Fibroblast of skin of left quadriceps (primary cell): ENCODE data around the gene PLOD2.

Source experiments
- DNase-seq, 2 experiments: peaks; one replicate each; pipeline ENCODE4 v3.0.0-alpha.2; 2013; ENCODE audit warnings: low read depth in 2 of 2

Gene PLOD2

DNA sequence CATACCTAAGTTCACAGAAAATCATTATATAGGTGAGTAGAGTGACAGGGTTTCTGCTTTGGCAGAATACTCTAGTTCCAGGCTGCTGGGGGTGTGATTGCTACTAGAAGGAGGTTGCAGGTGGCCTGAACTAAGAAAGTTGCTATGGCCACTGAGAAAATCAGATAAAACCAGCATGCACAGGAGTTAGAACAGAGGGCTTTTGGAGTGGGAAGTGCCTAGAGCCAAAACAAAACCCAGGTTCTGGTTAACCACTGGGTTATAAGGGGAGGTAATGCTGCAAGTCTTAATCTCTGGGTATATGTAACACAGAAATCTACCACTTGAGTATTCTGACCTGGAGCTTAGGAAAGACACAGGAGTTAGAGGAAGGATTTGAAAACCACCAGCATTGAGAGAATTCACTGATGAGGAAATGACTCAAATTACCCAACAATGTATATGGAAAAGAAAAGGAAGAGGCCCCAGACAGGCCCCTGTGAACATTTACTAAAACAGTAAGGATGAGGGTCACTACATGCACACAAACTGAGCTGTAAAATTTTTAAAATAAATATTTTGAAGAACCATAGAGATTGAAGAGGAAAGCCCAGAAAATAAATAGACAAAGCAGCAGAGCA lies 60.0 kb downstream of the PLOD2 start:
- DNase-seq, result no peak

DNA sequence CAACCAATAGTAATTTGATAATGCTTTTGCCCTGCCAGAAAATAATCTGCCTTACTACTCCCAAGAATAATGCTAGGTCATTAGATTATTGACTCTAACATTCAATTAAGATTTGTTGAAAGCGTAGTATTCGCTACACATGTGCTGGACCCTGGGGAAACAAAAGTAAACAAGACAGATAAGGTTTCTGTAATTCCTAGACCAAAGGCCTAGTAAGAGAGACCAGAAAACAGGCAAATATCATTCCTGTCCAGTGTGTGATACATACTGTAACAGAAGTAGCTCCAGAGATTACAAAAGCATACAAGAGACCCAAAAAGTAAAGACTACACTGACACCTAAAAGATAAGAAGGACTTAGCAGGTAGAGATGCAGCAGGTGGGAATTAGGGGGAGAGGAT lies 60.8 kb downstream of the PLOD2 start:
- no peak for DNase-seq

- no peak for DNase-seq
These were observed 61.7 kb downstream of the PLOD2 start for GRCh38 chr3:146099316-146099715.

DNA sequence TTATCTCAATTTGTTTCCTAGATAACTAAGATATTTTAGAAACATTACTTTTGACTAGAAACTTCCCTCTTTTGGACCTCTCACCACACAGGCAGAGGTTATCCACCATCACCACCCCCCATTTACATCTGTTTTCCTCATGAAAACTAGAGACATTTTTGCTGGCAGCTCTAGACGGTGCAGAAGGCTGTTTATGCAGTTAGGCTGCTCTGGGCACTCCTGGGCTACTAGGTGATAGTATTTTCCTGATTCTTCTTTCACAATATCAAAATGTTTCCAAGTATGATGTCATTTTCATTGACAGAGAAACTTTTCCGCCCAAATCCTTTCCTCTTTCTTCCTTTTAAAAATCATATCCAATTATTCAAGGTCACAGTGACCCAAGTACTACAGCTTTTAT lies 67.1 kb downstream of the PLOD2 start:
- DNase-seq, result no peak

DNA sequence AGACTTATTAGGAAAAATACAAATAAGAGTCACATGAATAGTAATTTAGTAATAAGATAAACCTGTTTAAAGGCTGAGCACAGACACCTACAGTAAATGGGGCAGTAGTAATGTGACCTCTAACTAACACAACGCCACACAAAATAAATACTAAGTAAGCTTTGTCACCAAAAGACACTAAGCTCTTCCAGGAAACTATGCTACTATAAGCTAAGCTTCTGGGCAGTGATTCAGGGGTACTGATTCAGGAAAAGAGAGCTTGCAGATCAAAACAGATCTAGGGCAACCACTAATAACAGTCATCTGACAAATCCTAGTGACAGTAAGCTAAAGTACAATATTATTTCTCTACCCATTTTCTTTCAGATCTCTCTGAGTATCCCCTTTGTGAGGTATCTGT lies 68.8 kb downstream of the PLOD2 start:
- no peak for DNase-seq

- no peak for DNase-seq
These were observed 69.6 kb downstream of the PLOD2 start for GRCh38 chr3:146091397-146091796.

DNA sequence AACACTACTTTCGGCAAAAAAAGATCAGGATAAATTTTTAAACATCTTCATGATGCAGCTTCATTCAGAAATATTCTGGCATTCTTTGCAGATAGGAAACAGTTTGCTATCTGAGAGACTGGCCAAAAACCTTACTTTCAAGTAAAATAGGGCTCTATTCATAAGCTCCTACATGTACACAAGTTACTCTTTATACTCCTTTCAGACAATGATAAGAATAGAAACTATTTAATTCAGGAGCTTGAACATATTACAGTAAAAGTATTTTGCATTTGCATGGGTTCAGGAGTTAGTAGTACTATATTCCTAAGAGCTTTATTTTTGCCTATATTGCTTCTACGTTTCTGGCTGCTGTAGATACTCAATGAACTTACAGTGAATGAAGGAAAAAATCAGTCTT lies 70.5 kb downstream of the PLOD2 start:
- no peak for DNase-seq

DNA sequence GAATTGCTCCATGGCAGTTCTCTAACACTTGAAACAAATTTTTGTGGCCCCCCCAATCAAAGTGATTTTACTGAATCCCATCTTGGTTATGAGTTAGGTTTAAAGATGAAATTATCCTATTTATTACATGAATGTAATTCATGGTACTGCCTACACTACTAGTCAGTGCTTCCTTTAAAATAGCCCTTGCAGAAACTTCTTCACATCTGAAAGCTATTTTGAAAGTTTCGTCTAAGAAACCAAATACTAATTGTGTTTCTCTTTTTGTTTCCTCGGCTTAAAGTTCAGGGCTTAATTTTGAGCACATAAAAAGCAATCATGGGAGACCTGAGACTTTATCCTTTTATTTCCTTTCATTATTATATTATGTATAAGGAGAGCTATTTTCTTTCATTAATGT lies 72.1 kb downstream of the PLOD2 start:
- no peak for DNase-seq

GRCh38 chr3:146087116-146087515 lies 73.9 kb downstream of the PLOD2 start:
- DNase-seq, result no peak

DNA sequence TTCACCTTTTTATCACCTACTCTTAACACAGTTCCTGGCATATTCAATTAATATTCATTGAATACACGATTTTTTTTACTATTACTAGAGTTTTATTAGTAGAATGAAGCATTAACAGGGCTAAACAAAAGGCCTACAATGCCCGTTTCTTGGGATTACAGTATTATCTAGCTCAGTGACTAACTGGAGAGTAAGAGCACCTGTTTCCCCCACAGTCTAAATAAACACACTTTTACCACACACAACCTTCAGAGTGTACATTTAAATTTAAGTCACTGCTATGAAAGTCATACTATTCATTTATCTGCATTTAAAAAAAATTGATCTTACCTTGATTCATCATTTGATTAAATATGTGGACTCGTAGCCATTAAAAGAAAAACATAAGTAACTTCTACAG lies 74.8 kb downstream of the PLOD2 start:
- no peak for DNase-seq

DNA sequence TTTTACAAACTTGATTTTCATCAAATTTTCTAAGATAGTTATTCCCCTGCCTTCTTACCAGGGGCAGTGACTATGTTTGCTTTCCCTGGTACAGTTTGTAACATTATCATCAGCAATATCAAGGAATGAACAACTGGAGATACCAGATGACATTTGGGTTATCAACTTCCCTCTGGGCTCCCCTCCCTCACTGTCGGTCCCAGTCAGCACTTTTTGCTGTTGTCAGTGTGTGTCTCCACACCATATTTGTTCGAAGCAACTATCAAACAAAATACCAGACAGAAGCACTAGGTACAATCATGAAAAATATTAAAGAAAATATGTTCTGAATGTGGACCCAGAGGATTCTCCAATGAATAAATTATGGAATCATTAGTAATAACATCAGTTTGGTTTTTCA lies 75.3 kb downstream of the PLOD2 start:
- DNase-seq, result no peak

- no peak for DNase-seq
These were observed 80.4 kb downstream of the PLOD2 start for GRCh38 chr3:146080578-146080977.

- no peak for DNase-seq
These were observed 83.0 kb downstream of the PLOD2 start for GRCh38 chr3:146078031-146078430.

GRCh38 chr3:146077181-146077580 lies 83.8 kb downstream of the PLOD2 start:
- DNase-seq, result no peak

DNA sequence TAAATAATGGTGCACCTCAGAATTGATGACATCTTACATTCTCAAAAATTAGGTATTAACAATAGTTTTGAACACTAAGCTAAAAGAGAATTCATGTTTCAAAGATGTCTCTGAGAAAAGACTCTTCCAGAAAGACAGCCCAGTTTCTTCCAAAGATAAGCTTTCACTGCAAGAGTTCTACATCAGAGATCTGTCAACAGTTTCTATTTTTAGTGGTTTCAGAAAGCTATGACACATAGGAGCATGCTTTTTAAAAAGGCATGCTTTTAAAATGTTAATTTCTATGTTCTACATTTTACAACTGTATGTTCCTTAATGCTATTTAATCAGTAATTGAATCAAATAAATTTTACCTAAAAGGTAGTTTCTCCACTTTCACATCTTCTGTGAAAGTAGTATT lies 88.2 kb downstream of the PLOD2 start:
- DNase-seq, result peak in 1 of 2 experiments; percentile 13

- DNase-seq, result no peak
These were observed 88.9 kb downstream of the PLOD2 start for GRCh38 chr3:146072061-146072460.

DNA sequence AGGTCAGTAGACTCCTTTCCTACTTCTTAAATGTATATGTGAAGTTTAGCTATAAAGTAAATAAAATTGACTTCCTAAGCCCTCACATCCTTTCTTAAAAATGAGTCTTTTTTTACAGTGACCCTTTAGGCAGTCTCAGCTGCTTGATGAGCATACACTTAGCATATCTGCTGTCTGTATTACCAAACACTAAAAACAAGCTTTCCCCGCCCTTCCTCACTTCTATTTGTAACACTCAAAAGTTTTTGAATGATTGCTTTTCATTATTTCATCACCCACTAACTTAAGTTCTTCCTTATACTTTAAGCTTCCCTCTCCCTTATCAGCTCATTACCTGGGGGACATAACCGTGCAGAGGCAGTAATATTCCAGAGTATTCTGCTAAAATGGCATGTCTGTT lies 89.4 kb downstream of the PLOD2 start:
- DNase-seq, result no peak

- peak; percentile 75 to 82 for DNase-seq
These were observed 93.9 kb downstream of the PLOD2 start for GRCh38 chr3:146067048-146067447.

DNA sequence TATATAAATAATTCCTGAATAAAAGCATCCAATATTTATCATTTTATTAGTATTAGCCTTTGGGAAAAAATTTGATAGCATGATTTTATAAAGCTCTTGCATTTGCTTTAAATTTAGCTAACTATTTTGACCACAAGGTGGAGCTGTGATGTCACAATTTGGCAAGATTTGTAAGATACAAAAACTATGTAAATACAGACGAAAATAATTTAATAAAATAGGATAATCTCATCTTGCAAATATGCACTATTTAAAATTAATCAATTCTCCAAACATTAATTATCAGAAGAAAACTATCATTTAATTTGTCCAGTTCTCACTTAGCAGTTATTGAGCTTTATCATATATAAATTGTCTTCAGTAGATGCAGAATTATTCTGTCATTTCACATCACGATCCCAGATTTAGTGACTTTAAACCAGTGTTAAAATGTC lies 95.4 kb downstream of the PLOD2 start:
- DNase-seq, result peak; percentile 48 to 53

DNA sequence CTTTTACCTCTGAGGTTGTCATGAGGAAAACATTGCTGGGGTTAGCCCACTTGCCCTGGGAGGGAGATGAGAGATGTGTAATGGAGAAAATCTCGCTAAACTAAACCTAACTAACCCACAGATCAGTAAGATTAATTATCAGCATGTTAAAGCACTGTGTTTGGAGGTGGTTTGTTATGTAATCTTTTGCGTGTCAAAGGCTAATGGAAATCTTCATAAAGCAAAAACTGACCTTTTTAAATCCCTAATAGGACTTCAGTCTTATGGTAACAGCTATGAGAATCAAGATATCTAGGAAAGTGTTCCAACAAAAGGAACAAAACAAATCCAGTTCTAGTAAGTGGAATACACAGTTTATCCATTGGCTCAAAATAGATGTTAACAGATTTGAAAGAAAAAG lies 102.7 kb downstream of the PLOD2 start:
- no peak for DNase-seq

DNA sequence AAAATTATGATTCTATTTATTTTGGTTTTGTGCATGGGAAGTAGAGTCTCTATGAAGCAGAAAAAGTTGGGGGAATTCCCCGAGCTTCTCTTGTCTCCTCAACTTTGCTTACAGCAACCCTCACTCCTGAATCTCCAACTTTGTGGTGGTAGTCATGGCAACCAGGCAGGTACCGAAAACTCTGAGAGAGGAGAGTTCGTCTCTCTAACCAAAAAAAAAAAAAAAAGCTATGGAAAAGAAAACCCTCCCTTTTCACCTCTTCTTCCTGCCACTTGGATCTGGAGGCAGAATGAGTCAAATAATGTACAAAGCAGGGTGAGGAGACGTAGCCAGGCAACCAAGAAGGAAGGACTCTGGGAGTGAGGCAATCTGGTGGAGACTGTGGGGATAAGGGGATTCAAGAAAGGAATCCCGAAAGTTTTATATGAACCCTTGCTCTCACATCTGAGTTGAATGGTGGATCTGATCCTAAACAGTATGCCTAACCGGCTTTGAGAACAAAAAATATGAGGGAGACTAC lies 108.1 kb downstream of the PLOD2 start:
- DNase-seq, result no peak

GRCh38 chr3:146052056-146052790 lies 108.8 kb downstream of the PLOD2 start:
- no peak for DNase-seq

DNA sequence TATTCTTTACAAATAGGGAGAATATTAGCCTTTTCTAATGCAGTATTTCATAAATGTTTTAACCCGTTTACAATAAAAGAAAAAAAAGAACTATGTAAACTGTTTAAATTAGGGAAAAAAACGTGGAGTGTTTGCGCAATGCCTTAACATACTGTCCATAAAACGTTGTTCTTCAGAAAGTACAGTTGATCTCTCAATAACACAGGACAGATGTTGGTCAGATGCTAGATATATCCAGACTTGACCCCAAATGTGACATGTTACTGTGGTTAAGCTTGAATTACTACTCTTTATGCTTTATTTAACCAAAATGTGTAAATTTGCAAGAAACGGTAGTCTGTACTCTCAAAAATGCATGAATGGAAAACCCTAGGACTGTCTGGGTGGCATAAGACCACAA lies 110.3 kb downstream of the PLOD2 start:
- DNase-seq, result peak; percentile 35 to 38
